ENCODE data around the gene CHCHD6. TPM values are rescaled to one million over a fixed set of nuclear protein-coding genes. Genes with fewer than 3 reads are reported as not detected.

Gene CHCHD6
- polyA plus RNA-seq, 1 donor = 6.5 TPM

DNA sequence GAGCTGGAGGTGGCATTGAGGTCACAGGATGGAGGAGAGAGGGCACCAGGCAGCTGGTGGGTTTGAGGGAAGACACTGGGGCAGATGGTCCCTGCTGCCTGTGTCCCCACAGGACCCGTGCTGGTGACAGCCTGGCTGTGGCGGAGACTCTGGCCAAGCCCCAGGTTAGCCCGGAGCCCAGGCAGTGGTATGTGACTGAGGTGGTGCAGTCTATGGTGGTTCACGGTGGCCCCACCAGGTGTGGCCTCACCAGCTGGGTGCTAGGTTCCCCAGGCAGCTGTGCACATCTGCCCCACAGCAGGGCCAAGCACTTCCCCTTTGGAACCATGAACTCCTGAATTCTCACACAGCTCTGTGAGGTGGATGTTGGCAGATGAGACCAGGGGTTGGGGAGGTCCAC, 294.3 kb downstream of the CHCHD6 start:
- no peak for DNase-seq

DNA sequence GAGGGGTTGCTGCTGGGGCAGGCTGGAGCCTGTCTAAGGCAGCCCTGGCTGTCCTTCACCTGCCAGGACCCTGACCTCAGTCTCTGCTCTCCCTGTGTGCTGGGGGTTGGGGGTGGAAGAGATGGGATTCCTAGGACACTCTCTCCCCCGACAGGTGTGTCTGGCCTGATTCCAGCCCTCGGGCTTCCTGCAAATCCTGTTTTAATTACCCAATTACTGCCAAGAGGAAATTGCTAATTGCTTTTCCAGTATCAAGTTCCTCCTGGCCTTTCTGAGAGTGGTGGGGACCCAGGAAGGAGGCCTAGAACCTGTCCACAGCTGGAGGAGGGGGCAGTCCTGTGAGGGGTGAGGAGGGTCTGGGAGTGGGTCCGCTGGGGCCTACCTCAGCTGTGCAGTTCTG, 294.7 kb downstream of the CHCHD6 start:
- DNase-seq = no peak

DNA sequence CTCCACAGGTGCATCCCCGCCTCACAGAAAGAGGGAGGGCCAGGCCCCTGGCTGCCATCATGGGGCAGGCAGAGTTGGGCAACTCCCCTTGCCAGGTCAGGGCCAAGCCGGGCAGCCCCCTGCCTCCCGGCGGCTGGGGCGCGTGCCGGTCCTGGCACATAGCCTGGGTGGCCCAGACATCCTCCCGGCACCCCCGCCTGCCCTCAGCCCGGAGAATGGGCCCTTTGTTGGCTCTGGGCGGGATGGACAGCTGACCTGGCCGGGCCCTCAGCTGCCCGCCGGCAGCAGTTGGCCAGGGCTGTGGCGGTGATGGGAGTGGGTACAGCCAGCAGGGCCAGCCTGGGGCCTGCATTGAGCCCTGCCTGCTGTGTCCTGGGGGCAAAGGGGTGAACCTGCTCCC, 295.3 kb downstream of the CHCHD6 start:
- no peak for DNase-seq

DNA sequence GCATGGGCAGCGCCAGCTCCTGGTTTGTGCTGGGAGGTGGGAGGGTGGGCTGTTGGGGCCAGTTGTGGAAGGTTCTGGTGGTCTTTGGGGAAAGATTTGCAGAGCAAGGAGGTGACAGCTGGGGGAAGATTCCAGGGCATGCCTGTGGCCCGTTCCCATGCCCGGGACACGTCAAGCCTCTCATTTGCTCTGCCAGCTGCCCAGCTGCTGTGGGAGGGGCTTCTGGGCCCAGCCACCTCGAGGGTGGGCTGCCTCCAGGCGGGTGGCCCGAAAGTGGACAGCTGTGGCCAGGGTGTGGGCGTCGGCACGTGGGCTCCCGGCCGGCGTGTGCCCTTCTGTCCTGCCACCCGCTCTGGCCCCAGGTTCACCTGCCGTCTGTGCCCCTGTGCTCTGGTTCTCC, 296.1 kb downstream of the CHCHD6 start:
- peak; percentile 51 for DNase-seq

DNA sequence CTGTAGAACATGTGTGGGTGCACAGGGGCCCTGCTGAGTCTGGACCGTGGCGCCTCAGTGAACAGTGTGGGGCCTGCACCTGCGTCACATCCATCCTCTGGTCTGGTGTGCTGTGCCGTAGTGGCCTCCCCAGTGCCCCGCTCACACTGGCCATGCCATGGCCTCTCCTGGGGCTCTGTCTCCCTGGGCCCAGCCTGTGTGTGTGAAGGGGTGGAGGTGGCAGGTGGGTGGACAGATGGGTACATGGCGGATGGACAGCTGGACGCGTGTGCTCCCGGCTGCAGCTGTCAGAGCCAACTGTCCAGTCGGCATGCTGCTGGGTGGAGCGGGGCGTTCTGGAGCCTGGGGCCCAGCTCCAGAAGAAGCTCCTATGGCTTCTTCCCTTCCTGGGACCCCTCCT, 296.7 kb downstream of the CHCHD6 start:
- no peak for DNase-seq

DNA sequence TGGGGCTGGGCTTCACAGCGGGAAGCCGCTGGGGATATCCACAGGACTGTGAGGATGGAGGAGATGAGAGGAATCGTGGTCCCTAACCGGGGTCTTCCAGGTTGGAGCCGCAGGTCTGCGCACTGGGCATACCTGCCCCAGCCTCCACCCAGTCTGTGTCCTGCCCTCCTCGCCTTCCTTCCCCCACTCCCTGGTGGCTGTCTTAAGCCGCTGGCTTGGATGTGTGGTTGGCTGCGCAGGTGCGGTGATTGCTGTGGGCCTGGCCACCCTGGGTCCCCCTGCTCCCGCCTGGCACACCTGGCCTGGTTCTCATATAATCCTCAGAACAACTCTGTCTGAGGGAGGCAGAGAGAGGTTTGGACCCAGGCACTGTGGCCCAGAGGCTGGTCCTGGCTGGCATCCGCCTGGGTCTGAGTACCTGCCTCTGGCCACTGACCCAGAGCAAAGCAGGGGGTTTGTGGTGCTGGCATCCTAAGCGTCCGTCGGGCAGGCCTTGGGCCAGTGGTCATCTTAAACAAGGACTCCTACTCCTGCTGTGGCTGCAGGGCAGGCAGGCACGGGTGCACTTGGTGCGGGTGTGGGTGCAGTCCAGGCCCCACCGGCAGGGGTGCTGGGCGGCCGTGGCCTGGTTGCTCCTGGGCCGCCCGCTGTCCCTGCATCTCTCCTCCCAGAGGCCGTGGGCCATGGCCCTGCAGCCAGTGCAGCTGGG, 297.6 kb downstream of the CHCHD6 start:
- DNase-seq = no peak

DNA sequence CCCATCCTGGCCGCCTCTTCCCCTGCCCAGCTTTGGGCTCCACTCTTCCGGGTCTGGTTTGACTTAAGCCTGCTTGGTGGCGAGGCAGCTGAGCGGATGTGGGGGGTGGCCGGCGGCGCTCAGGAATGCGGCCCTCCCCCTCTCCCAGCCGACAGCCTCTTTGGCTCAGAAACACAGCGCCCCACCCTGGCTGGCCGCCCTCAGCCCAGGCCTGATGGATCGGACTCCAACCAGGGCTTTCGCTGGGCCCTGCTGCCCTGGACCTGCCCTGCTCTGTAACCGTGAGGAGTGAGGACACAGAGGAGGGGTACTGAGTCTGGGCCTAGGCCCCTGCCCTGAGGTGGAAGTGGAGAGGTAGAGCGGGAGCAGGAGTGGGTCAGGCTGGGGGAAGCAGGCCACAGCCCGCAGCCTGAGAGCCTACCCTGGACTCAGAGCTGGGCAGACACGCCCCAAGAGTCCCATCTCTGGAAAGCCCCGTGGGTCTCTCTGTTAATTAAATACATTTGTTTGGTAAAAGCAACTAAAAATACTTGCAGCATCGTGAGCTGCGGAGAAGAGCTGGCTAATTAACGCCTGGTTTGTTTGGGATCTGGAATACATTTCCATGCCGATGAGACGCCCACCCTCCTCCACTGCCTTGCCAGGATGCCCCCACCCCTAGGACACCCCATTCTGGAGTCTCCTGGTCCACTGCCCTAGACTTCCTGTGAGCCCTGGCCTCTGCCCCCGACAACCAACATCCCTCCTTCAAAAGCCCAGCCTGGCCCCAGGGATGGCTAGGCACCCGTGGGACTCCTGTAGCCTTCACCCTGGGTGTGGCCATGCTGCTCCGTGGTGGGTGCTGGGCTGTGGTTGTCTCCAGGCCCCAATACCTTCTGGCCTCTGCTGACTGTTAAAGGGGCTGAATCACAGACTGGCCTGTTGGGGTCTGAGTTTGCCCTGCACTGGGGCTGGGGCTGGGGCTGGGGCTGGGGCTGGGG, 298.4 kb downstream of the CHCHD6 start:
- peak; percentile 79 for DNase-seq

DNA sequence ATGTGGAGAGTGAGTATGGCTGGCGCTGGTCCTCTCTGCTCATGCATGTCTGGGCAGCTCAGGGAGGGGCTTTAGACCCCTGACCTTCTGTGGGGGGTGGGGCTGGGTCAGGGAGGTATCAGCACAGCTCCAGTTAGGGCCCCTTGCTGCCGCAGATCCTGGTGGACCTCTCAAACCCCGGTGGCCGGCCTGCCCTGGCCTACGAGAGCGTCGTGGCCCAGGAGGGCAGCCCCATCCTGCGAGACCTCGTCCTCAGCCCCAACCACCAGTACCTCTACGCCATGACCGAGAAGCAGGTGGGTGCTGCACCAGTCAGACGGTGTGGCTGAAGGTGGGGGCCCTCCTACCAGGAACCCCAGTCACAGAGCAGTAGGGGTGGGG, 299.1 kb downstream of the CHCHD6 start:
- no peak for DNase-seq

DNA sequence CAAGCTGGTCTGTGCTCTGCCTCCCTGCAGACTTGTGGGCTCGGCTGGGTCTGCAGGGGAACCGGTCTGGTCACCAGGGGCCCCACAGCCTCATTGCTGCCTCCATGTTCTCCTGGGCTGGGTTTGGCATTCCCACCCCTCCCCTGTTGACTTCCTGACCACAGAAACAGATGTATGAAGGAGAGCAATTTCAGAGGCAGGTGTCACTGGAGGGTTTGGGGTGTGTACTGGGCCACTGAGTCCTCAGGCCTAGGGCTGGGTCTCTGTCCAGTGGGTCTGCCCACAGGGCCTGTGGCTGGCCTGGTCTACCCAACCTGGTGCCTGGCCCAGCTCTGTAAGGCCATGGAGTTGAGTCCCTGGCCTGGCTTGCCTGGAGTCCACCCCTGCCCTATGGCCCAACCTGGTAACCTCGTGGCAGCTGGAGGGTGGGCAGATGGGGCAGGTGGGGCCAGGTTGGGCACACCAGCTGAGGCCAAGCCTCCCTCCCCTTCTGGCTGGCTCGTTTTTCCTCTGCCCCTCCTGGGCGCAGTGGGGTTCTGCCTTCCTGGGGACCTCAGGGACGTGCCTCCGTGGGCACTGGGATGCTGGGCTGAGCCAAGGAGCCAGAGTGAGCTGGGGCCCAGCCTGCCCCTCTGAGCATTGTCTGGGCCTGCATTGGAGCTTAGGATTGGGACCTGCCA, 299.7 kb downstream of the CHCHD6 start:
- no peak for DNase-seq

DNA sequence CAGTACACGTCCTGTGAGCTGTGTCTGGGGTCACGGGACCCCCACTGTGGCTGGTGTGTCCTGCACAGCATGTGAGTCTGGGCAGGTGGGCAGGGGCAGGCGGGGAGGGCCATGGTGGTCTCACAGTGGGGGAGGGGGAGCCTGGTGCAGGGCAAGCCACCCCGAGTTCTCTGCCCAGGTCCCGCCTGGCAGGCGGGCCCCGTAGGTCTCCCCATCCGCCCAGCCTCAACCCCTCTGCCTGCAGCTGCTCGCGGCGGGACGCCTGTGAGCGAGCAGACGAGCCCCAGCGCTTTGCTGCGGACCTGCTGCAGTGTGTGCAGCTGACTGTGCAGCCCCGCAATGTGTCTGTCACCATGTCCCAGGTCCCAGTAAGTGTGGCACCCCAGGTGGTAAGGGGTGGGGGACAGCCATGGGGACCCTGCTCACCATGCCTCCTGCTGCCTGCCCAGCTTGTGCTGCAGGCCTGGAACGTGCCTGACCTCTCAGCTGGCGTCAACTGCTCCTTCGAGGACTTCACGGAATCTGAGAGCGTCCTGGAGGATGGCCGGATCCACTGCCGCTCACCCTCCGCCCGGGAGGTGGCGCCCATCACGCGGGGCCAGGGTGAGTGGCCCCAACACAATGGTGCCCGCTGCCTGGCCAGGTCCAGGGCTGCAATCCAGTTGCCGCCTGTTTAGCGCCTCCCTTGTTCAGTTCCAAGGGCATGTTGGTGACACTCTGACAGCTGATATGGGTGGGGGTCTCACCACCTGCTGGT, 300.8 kb downstream of the CHCHD6 start:
- no peak for DNase-seq

DNA sequence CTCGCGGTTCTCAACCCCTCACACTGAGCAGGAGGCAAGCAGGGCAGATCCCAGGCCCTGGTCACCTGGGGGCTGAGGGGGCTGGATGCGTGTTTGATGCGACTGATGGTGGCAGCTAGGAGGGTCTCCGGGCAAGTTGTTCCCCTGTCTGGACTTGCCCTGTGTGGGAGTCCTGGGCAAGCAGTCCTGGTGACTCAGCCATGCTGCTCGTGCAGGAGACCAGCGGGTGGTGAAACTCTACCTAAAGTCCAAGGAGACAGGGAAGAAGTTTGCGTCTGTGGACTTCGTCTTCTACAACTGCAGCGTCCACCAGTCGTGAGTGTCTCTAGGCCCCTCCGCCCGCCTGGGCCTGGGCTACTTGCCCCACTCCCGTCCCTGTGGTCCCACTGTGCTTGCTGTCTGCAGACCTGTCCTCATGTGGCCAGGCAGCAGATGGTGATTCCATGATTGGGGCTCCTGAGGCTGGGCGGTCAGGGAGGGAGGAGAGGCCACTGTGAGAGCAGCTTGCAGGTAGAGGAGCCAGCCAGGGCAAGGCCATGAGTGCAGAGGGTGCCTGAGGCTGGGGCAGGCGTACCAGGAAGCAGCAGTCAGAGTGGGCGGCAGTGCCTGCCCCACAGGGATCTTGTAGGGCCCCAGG, 301.9 kb downstream of the CHCHD6 start:
- no peak for DNase-seq

DNA sequence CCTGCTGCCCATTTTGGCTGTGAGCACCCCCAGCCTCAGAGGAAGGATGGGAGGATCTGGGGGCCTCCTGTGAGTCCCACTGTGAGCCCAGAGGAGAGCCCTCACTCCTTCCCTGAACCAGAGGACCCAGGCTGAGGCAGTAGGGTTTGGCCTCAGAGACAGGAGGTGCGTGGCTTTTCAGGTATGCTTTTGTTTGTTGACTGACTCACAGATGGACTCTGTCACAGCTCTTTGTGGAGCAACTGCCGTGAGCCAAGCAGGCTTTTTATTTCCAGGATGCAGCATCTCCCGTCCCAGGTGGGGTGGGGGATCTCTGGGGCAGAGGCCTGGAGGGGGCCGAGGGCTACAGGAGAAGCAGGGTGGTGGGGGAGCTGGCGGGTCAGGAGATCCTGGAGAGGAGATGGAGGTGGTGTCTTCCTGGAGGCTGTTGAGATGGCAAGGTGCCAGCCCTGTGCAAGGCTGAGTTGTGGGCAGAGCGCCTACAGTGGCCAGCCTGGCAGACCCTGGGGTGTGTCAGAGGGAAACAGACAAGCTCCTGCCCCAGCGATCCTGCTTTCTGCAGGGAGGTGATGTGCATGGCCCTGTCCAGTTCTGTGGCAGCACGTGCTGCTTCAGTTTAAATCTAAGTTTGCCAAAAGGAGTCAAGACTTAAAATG, 302.9 kb downstream of the CHCHD6 start:
- DNase-seq = no peak

DNA sequence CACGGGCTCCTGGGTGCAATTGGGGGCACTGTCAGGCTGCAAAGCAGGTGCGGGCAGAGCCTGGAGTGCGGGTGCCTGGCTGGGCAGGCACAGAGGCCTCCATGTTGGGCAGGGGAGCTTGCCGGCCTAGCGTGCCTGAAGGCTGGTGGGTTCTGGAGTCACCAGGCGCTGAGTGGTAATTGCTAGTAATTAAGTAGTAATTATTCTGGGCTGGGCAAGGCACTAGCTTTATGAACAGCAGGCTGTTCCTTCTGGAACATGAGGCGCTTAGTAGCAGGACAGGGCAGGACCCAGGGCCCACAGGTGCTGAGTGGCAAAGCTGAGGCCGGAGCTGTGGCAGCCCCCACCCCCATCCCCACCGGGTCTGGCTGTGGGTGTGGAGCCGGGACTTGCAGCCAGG, 304.2 kb downstream of the CHCHD6 start:
- DNase-seq = no peak

DNA sequence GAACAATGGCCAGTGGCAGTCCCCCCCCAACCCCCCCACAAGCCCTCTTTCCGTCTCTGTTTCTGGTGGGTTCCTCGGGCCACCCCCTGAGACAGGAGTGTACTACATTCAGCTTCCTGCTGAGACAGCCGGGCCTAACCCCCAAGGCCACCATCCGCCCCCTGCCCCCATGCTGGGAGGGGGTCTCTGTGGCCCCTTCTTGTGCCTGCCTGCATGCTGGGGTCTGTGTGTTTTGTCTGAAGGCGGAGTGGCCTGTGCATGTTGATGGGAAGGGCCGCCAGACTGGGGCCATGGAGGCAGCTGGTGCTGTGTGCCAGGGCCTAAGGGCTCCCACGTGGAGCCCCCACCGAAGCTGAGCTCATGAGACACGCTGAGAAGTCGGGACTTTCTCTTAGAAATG, 305.5 kb downstream of the CHCHD6 start:
- DNase-seq = no peak

Other genes starting within 250 kb of the CHCHD6 start
- 32.9 TPM for gene ZXDC, start 228.3 kb upstream of the CHCHD6 start, polyA plus RNA-seq (ENCODE audit: insufficient read length)
- 0.14 TPM for gene UROC1, start 186.5 kb upstream of the CHCHD6 start, polyA plus RNA-seq (ENCODE audit: insufficient read length)
- gene CHST13, start 180.1 kb upstream of the CHCHD6 start, polyA plus RNA-seq (ENCODE audit: insufficient read length) = 0.18 TPM
- not detected for gene C3orf22, start 145.3 kb upstream of the CHCHD6 start, polyA plus RNA-seq (ENCODE audit: insufficient read length)
- 8.6 TPM for gene TXNRD3, start 49.1 kb upstream of the CHCHD6 start, polyA plus RNA-seq (ENCODE audit: insufficient read length)